ENCODE data around the gene SOX13.
A peak's percentile ranks its signal among the peaks of the same experiment; 100 is the strongest.
"Not testable (repeated sequence)": the region's sequence is repeated elsewhere in the genome, so short reads cannot be mapped to it uniquely, and the experiment has no call there.

SOX13 gene

GRCh38 chr1:204090132-204090531, 17.2 kb downstream of the SOX13 start:
- Histone ChIP-seq H3K9ac (ENCODE audit: low read length) (peak overlapping the region; percentile 13), H3K4me1 (ENCODE audit: insufficient read depth, low read length) (peaks cover 88% of the 10 kb centered on the region), H3K27ac (ENCODE audit: low read depth, low read length) (peak overlapping the region; percentile 89), H3K4me3 (ENCODE audit: low read depth in 1 of 2, low read length in 2 of 2) (peak overlapping the region in 1 of 2 donors; percentile 20)
- not testable (repeated sequence) for H3K27me3 ChIP-seq (ENCODE audit: control insufficient read depth in 1 of 2, insufficient read depth in 2 of 2, low read length in 2 of 2); H3K9me3 ChIP-seq (ENCODE audit: low read length); H3K36me3 ChIP-seq (ENCODE audit: insufficient read depth, low read length)

DNA sequence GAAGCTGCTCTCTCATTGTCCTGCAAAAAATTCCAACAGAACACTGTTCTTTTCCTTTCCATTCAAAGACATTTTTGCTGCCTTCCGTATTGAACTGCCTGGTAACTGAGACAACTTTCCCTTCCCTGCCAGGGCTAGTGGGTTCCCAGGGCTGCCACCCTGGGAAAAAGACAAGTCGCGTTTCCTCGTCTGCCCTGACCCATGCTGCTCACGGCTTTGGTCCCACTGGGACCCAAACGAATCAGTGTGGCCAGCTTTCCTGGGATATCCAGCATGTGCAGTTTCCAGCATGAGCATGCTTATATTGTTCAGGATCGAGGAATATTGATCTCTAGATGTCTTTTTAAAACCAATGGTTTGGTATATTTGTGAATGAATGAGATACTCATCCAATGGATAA, 18.2 kb downstream of the SOX13 start:
- Histone ChIP-seq H3K9me3 (ENCODE audit: low read length) (no peaks in the 10 kb centered on the region), H3K27ac (ENCODE audit: low read depth, low read length) (peak overlapping the region; percentile 21), H3K4me3 (ENCODE audit: low read depth in 1 of 2, low read length in 2 of 2) (no peak overlapping the region), H3K36me3 (ENCODE audit: insufficient read depth, low read length) (no peaks in the 10 kb centered on the region), H3K4me1 (ENCODE audit: insufficient read depth, low read length) (peaks cover 82% of the 10 kb centered on the region), H3K9ac (ENCODE audit: low read length) (no peak overlapping the region), H3K27me3 (ENCODE audit: control insufficient read depth in 1 of 2, insufficient read depth in 2 of 2, low read length in 2 of 2) (no peaks in the 10 kb centered on the region)

GRCh38 chr1:204091787-204092312, 18.9 kb downstream of the SOX13 start:
- H3K36me3 ChIP-seq (ENCODE audit: insufficient read depth, low read length): no peaks in the 10 kb centered on the region
- H3K9me3 ChIP-seq (ENCODE audit: low read length): no peaks in the 10 kb centered on the region
- H3K27ac ChIP-seq (ENCODE audit: low read depth, low read length): no peak overlapping the region
- peaks cover 75% of the 10 kb centered on the region for H3K4me1 ChIP-seq (ENCODE audit: insufficient read depth, low read length)
- H3K27me3 ChIP-seq (ENCODE audit: control insufficient read depth in 1 of 2, insufficient read depth in 2 of 2, low read length in 2 of 2): no peaks in the 10 kb centered on the region
- H3K4me3 ChIP-seq (ENCODE audit: low read depth in 1 of 2, low read length in 2 of 2): no peak overlapping the region
- H3K9ac ChIP-seq (ENCODE audit: low read length): no peak overlapping the region

DNA sequence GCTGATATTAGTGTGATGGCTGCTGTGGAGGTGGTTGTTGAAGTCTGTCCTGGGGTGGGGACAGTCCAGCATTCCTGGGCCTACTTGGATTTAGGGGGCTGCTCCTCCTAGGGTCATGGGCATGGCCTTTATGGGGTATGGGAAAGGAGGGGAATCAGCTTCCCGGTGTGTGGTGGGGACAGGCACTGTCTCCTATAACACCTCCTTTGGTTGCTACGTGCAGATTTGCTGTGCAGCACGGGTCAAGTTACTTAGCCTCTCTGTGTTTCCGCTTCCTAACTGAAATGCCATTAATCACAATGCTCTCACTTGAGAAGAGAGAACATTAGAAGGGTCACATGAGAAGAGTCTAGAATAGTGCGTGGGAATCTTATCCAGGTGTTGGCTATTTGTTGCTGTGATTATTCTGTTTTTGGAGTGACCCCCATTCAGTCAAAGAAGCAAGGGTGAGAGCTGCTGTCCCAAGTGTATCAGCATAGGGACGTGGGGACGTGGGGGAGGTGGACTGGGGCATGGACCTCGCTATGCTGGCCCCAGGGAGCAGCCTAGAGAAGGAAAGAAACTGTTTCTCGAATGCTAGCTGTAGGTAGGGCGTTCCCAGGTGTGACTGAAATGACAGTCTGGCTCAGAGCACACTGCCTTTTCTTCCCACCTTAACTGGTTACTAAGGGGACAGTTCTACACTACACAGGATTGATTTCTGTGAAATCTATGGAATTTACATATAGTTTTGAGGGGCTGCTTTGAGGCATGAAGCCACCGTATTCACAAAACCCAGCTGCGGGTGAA, 19.9 kb downstream of the SOX13 start:
- Histone ChIP-seq H3K9ac (ENCODE audit: low read length) (no peak overlapping the region), H3K36me3 (ENCODE audit: insufficient read depth, low read length) (no peaks in the 10 kb centered on the region), H3K9me3 (ENCODE audit: low read length) (no peaks in the 10 kb centered on the region), H3K4me3 (ENCODE audit: low read depth in 1 of 2, low read length in 2 of 2) (no peak overlapping the region), H3K27me3 (ENCODE audit: control insufficient read depth in 1 of 2, insufficient read depth in 2 of 2, low read length in 2 of 2) (no peaks in the 10 kb centered on the region), H3K4me1 (ENCODE audit: insufficient read depth, low read length) (peaks cover 65% of the 10 kb centered on the region), H3K27ac (ENCODE audit: low read depth, low read length) (no peak overlapping the region)

- Histone ChIP-seq H3K27me3 (ENCODE audit: control insufficient read depth in 1 of 2, insufficient read depth in 2 of 2, low read length in 2 of 2) (no peaks in the 10 kb centered on the region), H3K36me3 (ENCODE audit: insufficient read depth, low read length) (no peaks in the 10 kb centered on the region), H3K9me3 (ENCODE audit: low read length) (no peaks in the 10 kb centered on the region), H3K4me1 (ENCODE audit: insufficient read depth, low read length) (peaks cover 61% of the 10 kb centered on the region), H3K9ac (ENCODE audit: low read length) (no peak overlapping the region), H3K4me3 (ENCODE audit: low read depth in 1 of 2, low read length in 2 of 2) (no peak overlapping the region), H3K27ac (ENCODE audit: low read depth, low read length) (no peak overlapping the region)
These were observed 20.5 kb downstream of the SOX13 start for GRCh38 chr1:204093421-204093717.

GRCh38 chr1:204093781-204094180, 20.9 kb downstream of the SOX13 start:
- Histone ChIP-seq H3K4me3 (ENCODE audit: low read depth in 1 of 2, low read length in 2 of 2) (no peak overlapping the region), H3K4me1 (ENCODE audit: insufficient read depth, low read length) (peaks cover 61% of the 10 kb centered on the region), H3K36me3 (ENCODE audit: insufficient read depth, low read length) (no peaks in the 10 kb centered on the region), H3K9ac (ENCODE audit: low read length) (no peak overlapping the region), H3K9me3 (ENCODE audit: low read length) (no peaks in the 10 kb centered on the region), H3K27me3 (ENCODE audit: control insufficient read depth in 1 of 2, insufficient read depth in 2 of 2, low read length in 2 of 2) (no peaks in the 10 kb centered on the region), H3K27ac (ENCODE audit: low read depth, low read length) (no peak overlapping the region)

- no peaks in the 10 kb centered on the region for H3K36me3 ChIP-seq (ENCODE audit: insufficient read depth, low read length)
- H3K9me3 ChIP-seq (ENCODE audit: low read length): no peaks in the 10 kb centered on the region
- no peak overlapping the region for H3K27ac ChIP-seq (ENCODE audit: low read depth, low read length)
- no peaks in the 10 kb centered on the region for H3K27me3 ChIP-seq (ENCODE audit: control insufficient read depth in 1 of 2, insufficient read depth in 2 of 2, low read length in 2 of 2)
- no peak overlapping the region for H3K9ac ChIP-seq (ENCODE audit: low read length)
- H3K4me1 ChIP-seq (ENCODE audit: insufficient read depth, low read length): peaks cover 63% of the 10 kb centered on the region
- no peak overlapping the region for H3K4me3 ChIP-seq (ENCODE audit: low read depth in 1 of 2, low read length in 2 of 2)
These were observed 21.4 kb downstream of the SOX13 start for GRCh38 chr1:204094313-204094729.

GRCh38 chr1:204094856-204095634, 22.1 kb downstream of the SOX13 start:
- no peak overlapping the region for H3K27ac ChIP-seq (ENCODE audit: low read depth, low read length)

DNA sequence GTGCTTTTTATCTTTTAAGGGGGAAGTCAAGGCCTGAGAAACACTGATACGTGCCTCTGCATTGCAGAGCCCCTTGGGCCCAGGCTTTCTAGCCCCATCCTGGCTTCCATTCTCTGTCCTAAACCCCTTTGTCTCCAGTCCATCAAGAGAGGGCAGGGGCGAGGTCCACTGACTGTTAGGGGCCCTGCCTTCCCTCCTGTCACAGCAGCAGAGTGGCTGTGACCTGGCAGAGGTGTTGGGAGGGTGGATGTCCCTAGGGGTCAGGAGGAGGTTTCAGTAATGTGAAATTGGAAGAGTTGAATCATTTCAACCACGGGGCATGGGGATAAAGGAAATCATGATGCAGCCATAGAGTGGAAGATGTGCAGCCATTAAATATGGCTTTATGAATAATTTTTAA, 24.0 kb downstream of the SOX13 start:
- H3K9ac ChIP-seq (ENCODE audit: low read length): no peak overlapping the region
- no peak overlapping the region for H3K27ac ChIP-seq (ENCODE audit: low read depth, low read length)
- H3K4me1 ChIP-seq (ENCODE audit: insufficient read depth, low read length): peaks cover 53% of the 10 kb centered on the region

More at GRCh38 chr1:204094856-204095634, 22.1 kb downstream of the SOX13 start:
- Histone ChIP-seq H3K4me1 (ENCODE audit: insufficient read depth, low read length) (peaks cover 57% of the 10 kb centered on the region), H3K9me3 (ENCODE audit: low read length) (no peaks in the 10 kb centered on the region), H3K4me3 (ENCODE audit: low read depth in 1 of 2, low read length in 2 of 2) (no peak overlapping the region), H3K27me3 (ENCODE audit: control insufficient read depth in 1 of 2, insufficient read depth in 2 of 2, low read length in 2 of 2) (no peaks in the 10 kb centered on the region), H3K36me3 (ENCODE audit: insufficient read depth, low read length) (no peaks in the 10 kb centered on the region), H3K9ac (ENCODE audit: low read length) (no peak overlapping the region)

DNA sequence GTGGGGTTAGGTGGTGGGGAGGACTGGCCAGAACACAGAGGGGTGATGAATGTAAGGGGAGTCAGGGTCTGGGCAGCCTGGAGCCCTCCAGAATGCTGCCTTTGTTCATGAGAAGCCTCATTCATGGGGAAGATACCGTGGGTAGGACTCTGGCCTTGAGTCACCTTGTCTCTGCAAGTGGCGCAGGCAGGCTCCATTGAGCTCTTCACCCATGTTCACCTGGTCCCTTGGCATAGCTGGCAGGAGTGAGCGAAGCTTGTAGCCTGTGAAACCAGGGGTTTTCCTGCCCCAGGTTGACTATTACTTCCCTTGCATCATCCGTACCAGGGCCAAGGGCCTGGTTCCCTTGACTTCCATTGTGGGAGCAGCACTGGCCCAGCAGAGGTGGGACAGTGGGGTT, 25.8 kb downstream of the SOX13 start:
- peaks cover 55% of the 10 kb centered on the region for H3K4me1 ChIP-seq (ENCODE audit: insufficient read depth, low read length)
- no peaks in the 10 kb centered on the region for H3K36me3 ChIP-seq (ENCODE audit: insufficient read depth, low read length)
- H3K27me3 ChIP-seq (ENCODE audit: control insufficient read depth in 1 of 2, insufficient read depth in 2 of 2, low read length in 2 of 2): no peaks in the 10 kb centered on the region
- H3K9ac ChIP-seq (ENCODE audit: low read length): no peak overlapping the region
- H3K9me3 ChIP-seq (ENCODE audit: low read length): no peaks in the 10 kb centered on the region
- H3K27ac ChIP-seq (ENCODE audit: low read depth, low read length): no peak overlapping the region
- H3K4me3 ChIP-seq (ENCODE audit: low read depth in 1 of 2, low read length in 2 of 2): no peak overlapping the region

More for the DNA sequence above, 24.0 kb downstream of the SOX13 start:
- no peaks in the 10 kb centered on the region for H3K36me3 ChIP-seq (ENCODE audit: insufficient read depth, low read length)
- no peaks in the 10 kb centered on the region for H3K9me3 ChIP-seq (ENCODE audit: low read length)
- no peak overlapping the region for H3K4me3 ChIP-seq (ENCODE audit: low read depth in 1 of 2, low read length in 2 of 2)
- H3K27me3 ChIP-seq (ENCODE audit: control insufficient read depth in 1 of 2, insufficient read depth in 2 of 2, low read length in 2 of 2): no peaks in the 10 kb centered on the region

DNA sequence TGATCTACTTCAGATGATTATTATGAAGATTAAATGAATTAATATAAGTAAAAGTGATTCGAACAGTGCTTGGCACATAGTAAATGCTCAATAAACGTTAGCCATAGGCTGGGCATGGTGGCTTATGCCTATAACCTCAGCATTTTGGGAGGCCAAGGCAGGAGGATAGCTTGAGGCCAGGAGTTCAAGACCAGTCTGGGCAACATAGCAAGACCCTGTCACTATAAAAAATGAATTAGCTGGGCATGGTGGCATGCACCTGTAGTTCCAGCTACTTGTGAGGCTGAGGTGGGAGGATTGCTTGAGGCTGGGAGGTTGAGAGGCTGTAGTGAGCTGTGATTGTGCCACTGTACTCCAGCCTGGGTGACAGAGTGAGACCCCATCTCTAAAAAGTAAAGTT, 26.8 kb downstream of the SOX13 start:
- H3K27me3 ChIP-seq (ENCODE audit: control insufficient read depth in 1 of 2, insufficient read depth in 2 of 2, low read length in 2 of 2); H3K36me3 ChIP-seq (ENCODE audit: insufficient read depth, low read length); H3K9ac ChIP-seq (ENCODE audit: low read length); H3K9me3 ChIP-seq (ENCODE audit: low read length); H3K4me3 ChIP-seq (ENCODE audit: low read depth in 1 of 2, low read length in 2 of 2); H3K27ac ChIP-seq (ENCODE audit: low read depth, low read length): not testable (repeated sequence)
- H3K4me1 ChIP-seq (ENCODE audit: insufficient read depth, low read length): peaks cover 50% of the 10 kb centered on the region
